ENCODE data around the gene FAM229B. TPM values are rescaled to one million over a fixed set of nuclear protein-coding genes. Genes with fewer than 3 reads are reported as not detected.

The FAM229B gene
- total and polyA plus RNA-seq, 2 donors (not counting 3 experiments of a cell fraction or from before 2014, with no cell fraction given) = 9.1 to 10.6 TPM

DNA sequence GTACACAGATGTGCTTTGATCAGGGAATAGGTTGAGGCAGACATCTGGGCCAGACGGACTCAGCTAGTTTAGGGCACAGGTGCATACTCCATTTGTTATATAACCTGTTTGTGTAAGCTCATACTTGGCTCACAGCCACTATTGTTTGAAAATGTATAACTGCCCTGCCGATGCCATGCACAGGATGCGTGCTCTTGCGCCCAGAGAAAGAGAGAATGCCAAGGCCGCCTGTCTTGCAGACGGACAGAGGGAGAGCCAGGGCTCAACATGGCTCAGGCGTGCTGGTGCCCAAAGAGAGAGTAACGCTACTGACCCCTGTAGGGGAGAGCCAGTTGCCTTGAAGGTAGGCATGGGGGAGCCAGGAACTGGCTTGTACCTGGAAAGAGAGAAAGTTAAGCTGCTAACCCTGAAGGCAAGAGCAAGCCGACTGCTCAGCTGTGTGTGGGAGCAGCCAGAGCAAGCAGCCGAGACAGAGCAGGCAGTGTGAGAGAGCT is 57.7 kb downstream of the FAM229B start:
- ChIA-PET POLR2A (no interaction called here), CTCF (interaction anchor here (2.2 kb wide), 1 partner anchor 34 kb away, joined by 6 read pairs; no protein-coding TSS in a partner anchor)
- Histone ChIP-seq H2AFZ (ENCODE audit: low read depth, low read length) (no peak overlapping the region), H3K9me3 (replicated peaks; ENCODE audit: control insufficient read depth, insufficient read depth, low read length) (no peaks in the 10 kb centered on the region), H3K4me1 (ENCODE audit: control insufficient read depth, extremely low read depth, insufficient read depth, low read length) (peaks cover 3% of the 10 kb centered on the region), H3K9ac (replicated peaks; ENCODE audit: extremely low read depth, insufficient read depth, low read length) (no peak overlapping the region), H3K4me2 (ENCODE audit: insufficient read depth, low read length) (no peak overlapping the region), H3K27ac (ENCODE audit: insufficient read depth, low read depth, low read length) (peak overlapping the region; percentile 3), H3K79me2 (ENCODE audit: control insufficient read depth, insufficient read depth, low read length) (no peaks in the 10 kb centered on the region), H3K4me3 (replicated peaks in 1 of 3; ENCODE audit: insufficient read depth in 1 of 3, low read depth in 1 of 3, low read length in 3 of 3) (no peak overlapping the region), H3K9me1 (replicated peaks; ENCODE audit: control insufficient read depth, extremely low read depth, insufficient read depth, low read length) (no peaks in the 10 kb centered on the region), H3K36me3 (ENCODE audit: control insufficient read depth in 2 of 2, extremely low read depth in 1 of 2, insufficient read depth in 2 of 2, low read length in 2 of 2) (peaks cover 48 to 67% of the 10 kb centered on the region in 2 experiments), H4K20me1 (replicated peaks; ENCODE audit: control insufficient read depth, extremely low read depth, insufficient read depth, low read length) (no peaks in the 10 kb centered on the region), H3K27me3 (ENCODE audit: control insufficient read depth in 2 of 2, insufficient read depth in 2 of 2, low read length in 2 of 2) (no peaks in the 10 kb centered on the region)
- FAIRE-seq (no peak), DNase-seq (ENCODE audit: low read depth, low spot score) (peak; percentile 67)
- intact Hi-C loops (cut with micrococcal nuclease) (no loop called here), dilution Hi-C loops (cut with MboI; ENCODE audit: extremely low pct_ligation_motif_present, low sequenced_read_pairs) (no loop called here)
- no peak for TF ChIP-seq MYC (IDR thresholded peaks at IDR 0.05; ENCODE audit: low read depth, low read length)
- TF ChIP-seq POLR2AphosphoS5 (IDR thresholded peaks at IDR 0.05; ENCODE audit: insufficient read depth, low read depth, low read length) = peak; percentile 14
- BruUV-seq (replicated peaks) = TSS peak; percentile 47

DNA sequence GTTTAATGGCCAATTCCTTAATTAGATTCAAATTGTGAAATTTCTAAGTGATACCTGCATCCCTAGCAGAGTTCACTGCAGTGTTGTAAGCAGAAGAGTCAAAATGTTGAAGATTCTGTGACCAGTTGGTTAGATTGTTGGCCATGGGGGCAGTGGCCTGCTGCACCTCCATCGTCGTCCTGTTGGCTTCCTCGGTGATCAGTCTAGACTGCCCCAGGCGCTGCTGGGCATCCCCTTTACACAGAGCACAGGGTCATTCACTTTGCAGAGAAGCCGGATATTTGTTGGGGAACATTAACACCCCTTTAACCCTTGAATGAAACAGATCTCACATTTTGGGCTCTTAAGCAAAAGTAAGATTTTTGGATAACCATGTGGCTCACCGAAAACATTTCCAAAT is 60.7 kb downstream of the FAM229B start:
- POLR2A ChIA-PET = no interaction called here
- no peak overlapping the region for H3K4me2 ChIP-seq (ENCODE audit: insufficient read depth, low read length)
- CTCF ChIA-PET = no interaction called here
- H4K20me1 ChIP-seq (replicated peaks; ENCODE audit: control insufficient read depth, extremely low read depth, insufficient read depth, low read length) = no peaks in the 10 kb centered on the region
- H3K9ac ChIP-seq (replicated peaks; ENCODE audit: extremely low read depth, insufficient read depth, low read length) = no peak overlapping the region
- H3K9me1 ChIP-seq (replicated peaks; ENCODE audit: control insufficient read depth, extremely low read depth, insufficient read depth, low read length) = no peaks in the 10 kb centered on the region
- no peaks in the 10 kb centered on the region for H3K9me3 ChIP-seq (replicated peaks; ENCODE audit: control insufficient read depth, insufficient read depth, low read length)
- no peaks in the 10 kb centered on the region for H3K79me2 ChIP-seq (ENCODE audit: control insufficient read depth, insufficient read depth, low read length)
- no peaks in the 10 kb centered on the region for H3K27me3 ChIP-seq (ENCODE audit: control insufficient read depth in 2 of 2, insufficient read depth in 2 of 2, low read length in 2 of 2)
- dilution Hi-C loops (cut with MboI; ENCODE audit: extremely low pct_ligation_motif_present, low sequenced_read_pairs) = no loop called here
- no peak for DNase-seq (ENCODE audit: low read depth, low spot score)
- BruUV-seq (replicated peaks) = no TSS peak
- intact Hi-C loops (cut with micrococcal nuclease) = no loop called here
- no peak overlapping the region for H2AFZ ChIP-seq (ENCODE audit: low read depth, low read length)
- peaks cover 3% of the 10 kb centered on the region for H3K4me1 ChIP-seq (ENCODE audit: control insufficient read depth, extremely low read depth, insufficient read depth, low read length)
- H3K36me3 ChIP-seq (ENCODE audit: control insufficient read depth in 2 of 2, extremely low read depth in 1 of 2, insufficient read depth in 2 of 2, low read length in 2 of 2) = peaks cover 36 to 61% of the 10 kb centered on the region in 2 experiments
- no peak overlapping the region for H3K27ac ChIP-seq (ENCODE audit: insufficient read depth, low read depth, low read length)
- no peak overlapping the region for H3K4me3 ChIP-seq (replicated peaks in 1 of 3; ENCODE audit: insufficient read depth in 1 of 3, low read depth in 1 of 3, low read length in 3 of 3)
- TF ChIP-seq FOS (IDR thresholded peaks at IDR 0.05; ENCODE audit: borderline replicate concordance, insufficient read depth, low read length) = no peak
- TF ChIP-seq, protein P1, sequence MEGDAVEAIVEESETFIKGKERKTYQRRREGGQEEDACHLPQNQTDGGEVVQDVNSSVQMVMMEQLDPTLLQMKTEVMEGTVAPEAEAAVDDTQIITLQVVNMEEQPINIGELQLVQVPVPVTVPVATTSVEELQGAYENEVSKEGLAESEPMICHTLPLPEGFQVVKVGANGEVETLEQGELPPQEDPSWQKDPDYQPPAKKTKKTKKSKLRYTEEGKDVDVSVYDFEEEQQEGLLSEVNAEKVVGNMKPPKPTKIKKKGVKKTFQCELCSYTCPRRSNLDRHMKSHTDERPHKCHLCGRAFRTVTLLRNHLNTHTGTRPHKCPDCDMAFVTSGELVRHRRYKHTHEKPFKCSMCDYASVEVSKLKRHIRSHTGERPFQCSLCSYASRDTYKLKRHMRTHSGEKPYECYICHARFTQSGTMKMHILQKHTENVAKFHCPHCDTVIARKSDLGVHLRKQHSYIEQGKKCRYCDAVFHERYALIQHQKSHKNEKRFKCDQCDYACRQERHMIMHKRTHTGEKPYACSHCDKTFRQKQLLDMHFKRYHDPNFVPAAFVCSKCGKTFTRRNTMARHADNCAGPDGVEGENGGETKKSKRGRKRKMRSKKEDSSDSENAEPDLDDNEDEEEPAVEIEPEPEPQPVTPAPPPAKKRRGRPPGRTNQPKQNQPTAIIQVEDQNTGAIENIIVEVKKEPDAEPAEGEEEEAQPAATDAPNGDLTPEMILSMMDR (IDR thresholded peaks at IDR 0.05; ENCODE audit: extremely low read depth in 1 of 2, insufficient read depth in 1 of 2, low read depth in 1 of 2, low read length in 2 of 2) = no peak
- no peak for TF ChIP-seq MYC (IDR thresholded peaks at IDR 0.05; ENCODE audit: low read depth, low read length)
- no peak for TF ChIP-seq JUN (IDR thresholded peaks at IDR 0.05; ENCODE audit: borderline replicate concordance, insufficient read depth, insufficient read length, low read depth)
- TF ChIP-seq, protein P2, sequence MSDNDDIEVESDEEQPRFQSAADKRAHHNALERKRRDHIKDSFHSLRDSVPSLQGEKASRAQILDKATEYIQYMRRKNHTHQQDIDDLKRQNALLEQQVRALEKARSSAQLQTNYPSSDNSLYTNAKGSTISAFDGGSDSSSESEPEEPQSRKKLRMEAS (IDR thresholded peaks at IDR 0.05; ENCODE audit: insufficient read depth, insufficient read length) = no peak
- no peak for TF ChIP-seq POLR2AphosphoS5 (IDR thresholded peaks at IDR 0.05; ENCODE audit: insufficient read depth, low read depth, low read length)
- no peak for TF ChIP-seq POLR2A (IDR thresholded peaks at IDR 0.05; ENCODE audit: low read depth, low read length)
- TF ChIP-seq EZH2 (IDR thresholded peaks at IDR 0.05; ENCODE audit: borderline replicate concordance, low read depth, low read length, severe bottlenecking) = no peak
- TF ChIP-seq GATA2 (IDR thresholded peaks at IDR 0.05; ENCODE audit: insufficient read depth, insufficient read length, low read depth, low read length) = no peak
- FAIRE-seq = no peak
